H9 (cell line): ENCODE data around the gene GALNT7. TPM values are rescaled to one million over a fixed set of nuclear protein-coding genes. Genes with fewer than 3 reads are reported as not detected.

Experiments
- DNase-seq: peaks from one replicate; pipeline ENCODE4 v3.0.0-alpha.2; 2017
- H2AFZ ChIP-seq: one replicate; pipeline ENCODE4 v1.6.1; 2013; ENCODE audit warnings: mild to moderate bottlenecking, low read length, control low read depth, moderate library complexity
- H2AK5ac ChIP-seq: 2 replicates; pipeline ENCODE4 v1.6.1; 2013; ENCODE audit warnings: low read length, control low read depth, mixed read lengths; ENCODE audit not compliant: insufficient read length
- H2BK120ac ChIP-seq: one replicate; pipeline ENCODE4 v1.6.1; 2013; ENCODE audit warnings: low read depth, mild to moderate bottlenecking, low read length, control low read depth, inconsistent platforms; ENCODE audit not compliant: poor library complexity, severe bottlenecking
- H2BK12ac ChIP-seq: 2 replicates; pipeline ENCODE4 v1.6.1; 2013; ENCODE audit warnings: low read length, control low read depth, mixed read lengths, low read depth; ENCODE audit not compliant: insufficient read length
- H2BK15ac ChIP-seq: 2 replicates; pipeline ENCODE4 v1.6.1; 2013; ENCODE audit warnings: low read depth, low read length, control low read depth
- H2BK20ac ChIP-seq: one replicate; pipeline ENCODE4 v1.6.1; 2013; ENCODE audit warnings: low read depth, mild to moderate bottlenecking, low read length, control low read depth, inconsistent platforms; ENCODE audit not compliant: poor library complexity, severe bottlenecking
- H2BK5ac ChIP-seq: 2 replicates; pipeline ENCODE4 v1.6.1; 2013; ENCODE audit warnings: low read length, control low read depth, mixed read lengths; ENCODE audit not compliant: insufficient read length
- H3K14ac ChIP-seq: 2 replicates; pipeline ENCODE4 v1.6.1; 2013; ENCODE audit warnings: low read length, control low read depth; ENCODE audit not compliant: insufficient read depth
- H3K18ac ChIP-seq: 2 replicates; pipeline ENCODE4 v1.6.1; 2013; ENCODE audit warnings: low read depth, mild to moderate bottlenecking, mixed read lengths, low read length, control low read depth; ENCODE audit not compliant: insufficient read length
- H3K23ac ChIP-seq: 2 replicates; pipeline ENCODE4 v1.6.1; 2013; ENCODE audit warnings: low read length, control low read depth, mixed read lengths, low read depth; ENCODE audit not compliant: insufficient read length
- H3K23me2 ChIP-seq: 2 replicates; pipeline ENCODE4 v1.6.1; 2013; ENCODE audit warnings: low read depth, mild to moderate bottlenecking, mixed read lengths, low read length, control low read depth; ENCODE audit not compliant: insufficient read length, poor library complexity, severe bottlenecking
- H3K27ac ChIP-seq: 2 replicates; pipeline ENCODE4 v1.5.1; 2013; ENCODE audit warnings: low read length, control low read depth, mixed read lengths, low read depth; ENCODE audit not compliant: insufficient read length
- H3K27me3 ChIP-seq: 2 replicates; pipeline ENCODE4 v1.6.1; 2013; ENCODE audit warnings: low read length, control low read depth, inconsistent platforms; ENCODE audit not compliant: insufficient read depth
- H3K4ac ChIP-seq: 2 replicates; pipeline ENCODE4 v1.6.1; 2013; ENCODE audit warnings: low read depth, mild to moderate bottlenecking, control low read depth, inconsistent platforms, low read length, moderate library complexity
- H3K4me1 ChIP-seq: 2 replicates; pipeline ENCODE4 v1.6.1; 2013; ENCODE audit warnings: low read length, control low read depth, inconsistent platforms; ENCODE audit not compliant: insufficient read depth
- H3K4me2 ChIP-seq: 2 replicates; pipeline ENCODE4 v1.6.1; 2013; ENCODE audit warnings: low read length, control low read depth, mixed read lengths; ENCODE audit not compliant: insufficient read length, insufficient read depth
- H3K56ac ChIP-seq: 2 replicates; pipeline ENCODE4 v1.6.1; 2013; ENCODE audit warnings: low read depth, mild to moderate bottlenecking, mixed read lengths, low read length, control low read depth; ENCODE audit not compliant: insufficient read length
- H3K79me1 ChIP-seq: 2 replicates; pipeline ENCODE4 v1.6.1; 2013; ENCODE audit warnings: low read depth, mild to moderate bottlenecking, moderate library complexity, low read length, control low read depth, inconsistent platforms; ENCODE audit not compliant: insufficient read depth, poor library complexity, severe bottlenecking
- H3K79me2 ChIP-seq: 2 replicates; pipeline ENCODE4 v1.6.1; 2013; ENCODE audit warnings: low read length, control low read depth, inconsistent platforms; ENCODE audit not compliant: insufficient read depth
- H3K9ac ChIP-seq: 2 replicates; pipeline ENCODE4 v1.6.1; 2013; ENCODE audit warnings: low read length, control low read depth, mixed read lengths; ENCODE audit not compliant: insufficient read length; ENCODE audit errors: extremely low read depth
- H3K9me3 ChIP-seq: one replicate; pipeline ENCODE4 v1.6.1; 2013; ENCODE audit warnings: low read depth, low read length, inconsistent platforms; ENCODE audit not compliant: control insufficient read depth
- H3T11ph ChIP-seq: one replicate; pipeline ENCODE4 v1.6.1; 2013; ENCODE audit warnings: mild to moderate bottlenecking, low read length, control low read depth, inconsistent platforms
- H4K20me1 ChIP-seq: one replicate; pipeline ENCODE4 v1.6.1; 2013; ENCODE audit not compliant: control insufficient read depth, insufficient read length, insufficient read depth
- H4K5ac ChIP-seq: 2 replicates; pipeline ENCODE4 v1.6.1; 2013; ENCODE audit warnings: low read depth, mild to moderate bottlenecking, mixed read lengths, low read length, control low read depth; ENCODE audit not compliant: insufficient read length
- H4K8ac ChIP-seq: replicated peaks from 2 replicates; pipeline ENCODE4 v1.6.1; 2013; ENCODE audit warnings: low read length, control low read depth, mixed read lengths, low read depth; ENCODE audit not compliant: insufficient read length
- H4K91ac ChIP-seq: 2 replicates; pipeline ENCODE4 v1.6.1; 2013; ENCODE audit warnings: low read depth, mild to moderate bottlenecking, moderate library complexity, mixed read lengths, low read length, control low read depth; ENCODE audit not compliant: insufficient read length
- H3K27ac Mint-ChIP-seq, 3 experiments: 2 replicates in 2 of 3; 3 replicates in 1 of 3; pipeline ENCODE4 v1.8.0; 2020 to 2021; ENCODE audit warnings: mixed read lengths in 3 of 3, mild to moderate bottlenecking in 1 of 3, moderate library complexity in 1 of 3
- H3K27me3 Mint-ChIP-seq: 2 replicates; pipeline ENCODE4 v1.8.0; 2021; ENCODE audit warnings: low read depth, mild to moderate bottlenecking, moderate library complexity, mixed read lengths
- H3K36me3 Mint-ChIP-seq, 3 experiments: 2 replicates in 2 of 3; 3 replicates in 1 of 3; pipeline ENCODE4 v1.8.0; 2020 to 2021; ENCODE audit warnings: low read depth in 3 of 3, mixed read lengths in 3 of 3; ENCODE audit not compliant: insufficient read depth in 1 of 3
- H3K4me1 Mint-ChIP-seq, 2 experiments: 2 replicates each; pipeline ENCODE4 v1.8.0; 2020; ENCODE audit warnings: mixed read lengths in 2 of 2
- H3K4me3 Mint-ChIP-seq, 2 experiments: 2 replicates in 1 of 2; 3 replicates in 1 of 2; pipeline ENCODE4 v1.8.0; 2020 to 2021; ENCODE audit warnings: mild to moderate bottlenecking in 2 of 2, mixed read lengths in 2 of 2, moderate library complexity in 1 of 2
- H3K9me3 Mint-ChIP-seq, 2 experiments: 2 replicates in 1 of 2; 3 replicates in 1 of 2; pipeline ENCODE4 v1.8.0; 2020; ENCODE audit warnings: mild to moderate bottlenecking in 2 of 2, mixed read lengths in 2 of 2, moderate library complexity in 1 of 2
- CTCF ChIP-seq: fragments of 200-600 bp; sonication (generic); conservative IDR thresholded peaks from 3 replicates; pipeline ENCODE4 v1.8.0; 2021; ENCODE audit warnings: antibody characterized with exemption, mild to moderate bottlenecking
- WGBS: extraction: QIAGEN DNeasy Blood & Tissue Kit; methylation state at CpG from one replicate; pipeline ENCODE4 v1.1.7; 2013; ENCODE audit warnings: missing lambda C conversion rate, low lambda C conversion rate, mixed read lengths; ENCODE audit not compliant: insufficient read length; ENCODE audit errors: extremely low coverage; 5-methylcytosine and 5-hydroxymethylcytosine counted together
- total RNA-seq: library from RNA; stranded (reverse); gene quantifications from 2 replicates; pipeline ENCODE4 v1.2.1, GENCODE V29; 2021

The GALNT7 gene
- total RNA-seq, 1 experiment from 2014 or later: 57.3 TPM

- Histone ChIP-seq H2BK120ac (no peak overlapping the region), H3K9ac (no peak overlapping the region), H2AK5ac (no peak overlapping the region), H3K9me3 (no peaks in the 10 kb centered on the region), H3K27ac (no peak overlapping the region), H2BK15ac (no peak overlapping the region), H3K14ac (no peak overlapping the region), H3K27me3 (no peaks in the 10 kb centered on the region), H4K91ac (no peak overlapping the region), H4K20me1 (no peaks in the 10 kb centered on the region), H3K79me1 (no peaks in the 10 kb centered on the region), H2BK12ac (no peak overlapping the region), H3T11ph (no peak overlapping the region), H3K23me2 (no peaks in the 10 kb centered on the region), H3K4me1 (peaks cover 6% of the 10 kb centered on the region), H3K4me2 (no peak overlapping the region), H3K56ac (no peak overlapping the region), H2BK20ac (no peak overlapping the region), H3K23ac (no peak overlapping the region), H3K18ac (no peak overlapping the region), H3K4ac (no peak overlapping the region), H2AFZ (no peak overlapping the region), H4K5ac (no peak overlapping the region), H2BK5ac (no peak overlapping the region), H4K8ac (no peak overlapping the region), H3K79me2 (peaks cover 10% of the 10 kb centered on the region; the same call in 1 of the 2 replicates)
- no CpG with 5 or more reads among the region's 2 CpGs for WGBS
- H3K27me3 Mint-ChIP-seq: no peaks in the 10 kb centered on the region
- DNase-seq: no peak
- peak overlapping the region in 2 of 3 experiments; percentile 81 to 90; a peak in 4 of 7 replicates for H3K27ac Mint-ChIP-seq
- TF ChIP-seq CTCF: no peak
- H3K9me3 Mint-ChIP-seq: no peaks in the 10 kb centered on the region
- no peaks in the 10 kb centered on the region for H3K36me3 Mint-ChIP-seq
- H3K4me3 Mint-ChIP-seq: no peak overlapping the region
- peaks cover 38 to 43% of the 10 kb centered on the region in 2 experiments for H3K4me1 Mint-ChIP-seq
Observed at GRCh38 chr4:173237152-173237551, 68.5 kb downstream of the GALNT7 start.
